SJSA1 (cell line): ENCODE results near the gene KAZN. TPM values are rescaled to one million over a fixed set of nuclear protein-coding genes. Genes with fewer than 3 reads are reported as not detected.

Experiments
- DNase-seq, 2 experiments: peaks; one replicate each; pipeline ENCODE4 v3.0.0-alpha.2; 2015 to 2020; ENCODE audit warnings: low spot score in 2 of 2, low read depth in 1 of 2
- H3K27ac ChIP-seq: fragments of 250-450 bp; sonication (Bioruptor Pico); 2 replicates; pipeline ENCODE4 v1.5.1; 2020; ENCODE audit warnings: mild to moderate bottlenecking, moderate library complexity
- H3K27me3 ChIP-seq: fragments of 250-450 bp; sonication (Bioruptor Pico); replicated peaks from 2 replicates; pipeline ENCODE4 v1.5.1; 2020; ENCODE audit warnings: mild to moderate bottlenecking, moderate library complexity
- H3K36me3 ChIP-seq: fragments of 250-450 bp; sonication (Bioruptor Pico); 2 replicates; pipeline ENCODE4 v1.5.1; 2020; ENCODE audit warnings: mild to moderate bottlenecking
- H3K4me1 ChIP-seq: fragments of 250-450 bp; sonication (Bioruptor Pico); replicated peaks from 2 replicates; pipeline ENCODE4 v1.6.1; 2021; ENCODE audit warnings: mild to moderate bottlenecking
- H3K4me3 ChIP-seq: fragments of 250-450 bp; sonication (Bioruptor Pico); 2 replicates; pipeline ENCODE4 v1.5.1; 2020; ENCODE audit warnings: mild to moderate bottlenecking
- H3K9me3 ChIP-seq: fragments of 250-450 bp; sonication (Bioruptor Pico); replicated peaks from 2 replicates; pipeline ENCODE4 v1.5.1; 2020; ENCODE audit warnings: mild to moderate bottlenecking
- total RNA-seq: library from RNA; depleted of rRNA; stranded (reverse); fragments of >200 nt; shearing (Covaris generic); gene quantifications from 2 replicates; pipeline ENCODE4 v1.2.3, GENCODE V29; 2014

KAZN gene
- total RNA-seq, 1 experiment from 2014 or later, result 4.2 TPM

- Histone ChIP-seq H3K9me3 (no peaks in the 10 kb centered on the region), H3K4me1 (peaks cover 29% of the 10 kb centered on the region), H3K4me3 (peak overlapping the region; percentile 88), H3K27ac (no peak overlapping the region), H3K36me3 (peaks cover 7% of the 10 kb centered on the region; the same call in 1 of the 2 replicates), H3K27me3 (no peaks in the 10 kb centered on the region)
- peak; percentile 86 to 89 for DNase-seq
Observed at GRCh38 chr1:15152318-15153183, 554.1 kb downstream of the KAZN start.

- Histone ChIP-seq H3K36me3 (peaks cover 7% of the 10 kb centered on the region; the same call in 1 of the 2 replicates), H3K9me3 (no peaks in the 10 kb centered on the region), H3K27me3 (no peaks in the 10 kb centered on the region), H3K4me3 (peak within 1 kb of the TSS; percentile 88), H3K4me1 (peaks cover 34% of the 10 kb centered on the region), H3K27ac (peak within 1 kb of the TSS; percentile 46)
- DNase-seq, result peak; percentile 79 to 81
Observed at GRCh38 chr1:15153184-15153841, 554.8 kb downstream of the KAZN start, which contains the start of gene TMEM51. Gene TMEM51, plus strand, starts transcription at chr1:15153747. Its CDS starts 61,341 bp downstream, at chr1:15215088.

DNA sequence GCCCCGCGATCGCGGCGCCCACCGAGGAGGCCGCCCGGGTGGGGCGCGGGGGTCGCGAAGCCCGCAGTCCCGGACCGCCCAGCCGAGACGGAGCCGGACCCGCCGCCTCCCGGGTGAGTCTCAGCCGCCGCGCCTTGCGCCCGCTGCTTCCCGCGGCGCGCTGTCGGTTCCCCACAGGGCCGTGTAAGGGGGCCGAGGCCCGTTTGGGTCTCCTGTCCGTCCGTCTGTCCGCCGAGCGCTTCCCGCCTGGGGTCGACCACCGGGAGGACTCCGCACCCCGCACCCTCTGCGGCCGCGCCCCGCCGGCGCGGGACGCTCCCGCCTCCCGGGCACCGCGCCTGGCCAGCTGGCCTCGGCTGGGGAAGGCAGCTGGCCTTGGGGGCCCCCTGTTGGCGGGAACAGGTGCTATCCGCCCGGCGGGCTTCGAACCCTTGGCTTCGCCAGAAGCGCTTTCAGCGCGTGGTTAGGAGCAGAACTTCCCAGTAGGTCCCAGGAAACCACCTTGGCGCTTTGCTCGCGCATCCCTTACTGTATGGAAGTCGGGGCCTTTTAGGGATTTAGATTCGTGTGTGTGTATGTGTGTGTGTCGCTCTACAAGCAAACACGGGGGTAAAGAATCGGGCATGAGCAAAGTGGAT lies 555.5 kb downstream of the KAZN start:
- peak; percentile 76 to 84 for DNase-seq
- Histone ChIP-seq H3K9me3 (no peaks in the 10 kb centered on the region), H3K4me3 (peak overlapping the region; percentile 88), H3K27ac (peak overlapping the region; percentile 46), H3K36me3 (peaks cover 7% of the 10 kb centered on the region; the same call in 1 of the 2 replicates), H3K4me1 (peaks cover 40% of the 10 kb centered on the region), H3K27me3 (no peaks in the 10 kb centered on the region)

GRCh38 chr1:15154480-15155036 lies 556.1 kb downstream of the KAZN start:
- Histone ChIP-seq H3K4me1 (peaks cover 44% of the 10 kb centered on the region), H3K27me3 (no peaks in the 10 kb centered on the region), H3K27ac (no peak overlapping the region), H3K36me3 (peaks cover 7% of the 10 kb centered on the region; the same call in 1 of the 2 replicates), H3K4me3 (peak overlapping the region; percentile 88), H3K9me3 (no peaks in the 10 kb centered on the region)
- peak in 1 of 2 experiments; percentile 60 for DNase-seq

DNA sequence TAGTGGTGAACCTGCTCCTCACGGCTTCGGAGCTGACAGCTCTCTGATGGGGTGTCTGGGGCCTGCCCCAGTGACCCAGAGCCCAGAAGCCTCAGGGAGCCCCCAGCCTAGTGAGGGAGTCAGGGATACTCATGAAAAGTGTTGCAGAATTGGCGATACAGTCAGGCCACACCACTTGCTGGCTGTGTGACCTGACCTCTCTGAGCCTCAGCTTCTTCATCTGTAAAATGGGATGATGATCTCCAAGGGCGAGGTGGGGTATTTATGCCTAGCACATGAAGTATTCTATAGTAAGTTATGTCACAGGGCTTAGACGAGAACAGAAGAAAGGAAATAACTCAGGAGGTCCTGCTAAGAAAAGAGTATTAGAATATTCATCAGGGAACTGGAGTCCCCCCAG lies 556.7 kb downstream of the KAZN start:
- peaks cover 7% of the 10 kb centered on the region; the same call in 1 of the 2 replicates for H3K36me3 ChIP-seq

DNA sequence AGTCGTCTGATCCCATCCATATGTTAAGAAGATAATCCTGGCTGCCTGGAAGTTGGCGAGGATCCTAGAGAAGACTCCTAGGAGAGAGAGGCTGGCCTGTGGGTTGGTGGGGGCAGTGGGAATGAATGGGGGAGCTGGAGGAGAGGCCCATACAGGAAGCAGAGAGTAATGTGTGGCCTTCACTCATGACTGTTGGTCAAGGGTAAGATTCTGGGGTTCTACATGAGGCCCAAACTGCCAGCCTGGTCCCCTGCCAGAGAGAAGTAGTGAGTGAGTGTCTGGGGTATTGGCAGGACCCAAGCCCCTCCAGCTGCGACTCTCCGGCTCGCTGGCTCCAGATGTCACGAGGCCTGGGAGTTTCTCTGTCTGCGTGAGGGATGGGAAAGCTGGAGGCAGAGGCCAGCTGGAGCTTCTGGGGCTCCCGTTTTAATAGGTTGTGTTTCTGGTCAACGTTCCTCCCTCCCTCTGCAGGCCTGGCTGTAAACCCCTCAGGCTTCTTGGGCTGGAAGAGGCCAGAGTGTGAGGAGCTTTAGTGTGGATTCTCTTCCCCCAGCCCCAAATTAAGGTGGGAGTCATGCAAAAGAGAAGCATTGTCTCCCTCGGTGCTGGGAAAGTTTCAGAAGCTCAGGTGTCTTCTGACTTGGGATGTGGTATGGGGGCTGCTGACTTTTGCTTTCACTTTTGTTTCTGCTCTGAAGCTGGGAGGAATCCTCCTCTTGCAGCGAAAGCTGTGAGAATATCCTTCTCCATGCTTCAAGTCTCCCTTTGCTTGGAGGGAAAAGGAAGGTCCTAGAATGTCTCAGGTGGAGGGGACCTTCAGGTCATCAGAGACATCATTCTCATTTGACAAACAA lies 557.6 kb downstream of the KAZN start:
- Histone ChIP-seq H3K4me1 (peaks cover 44% of the 10 kb centered on the region), H3K4me3 (no peak overlapping the region), H3K27ac (no peak overlapping the region), H3K27me3 (no peaks in the 10 kb centered on the region), H3K9me3 (no peaks in the 10 kb centered on the region), H3K36me3 (peaks cover 7% of the 10 kb centered on the region; the same call in 1 of the 2 replicates)
- DNase-seq, result no peak

More for the DNA sequence above, 556.7 kb downstream of the KAZN start:
- Histone ChIP-seq H3K27ac (no peak overlapping the region), H3K9me3 (no peaks in the 10 kb centered on the region), H3K4me1 (peaks cover 44% of the 10 kb centered on the region), H3K4me3 (no peak overlapping the region), H3K27me3 (no peaks in the 10 kb centered on the region)
- no peak for DNase-seq

DNA sequence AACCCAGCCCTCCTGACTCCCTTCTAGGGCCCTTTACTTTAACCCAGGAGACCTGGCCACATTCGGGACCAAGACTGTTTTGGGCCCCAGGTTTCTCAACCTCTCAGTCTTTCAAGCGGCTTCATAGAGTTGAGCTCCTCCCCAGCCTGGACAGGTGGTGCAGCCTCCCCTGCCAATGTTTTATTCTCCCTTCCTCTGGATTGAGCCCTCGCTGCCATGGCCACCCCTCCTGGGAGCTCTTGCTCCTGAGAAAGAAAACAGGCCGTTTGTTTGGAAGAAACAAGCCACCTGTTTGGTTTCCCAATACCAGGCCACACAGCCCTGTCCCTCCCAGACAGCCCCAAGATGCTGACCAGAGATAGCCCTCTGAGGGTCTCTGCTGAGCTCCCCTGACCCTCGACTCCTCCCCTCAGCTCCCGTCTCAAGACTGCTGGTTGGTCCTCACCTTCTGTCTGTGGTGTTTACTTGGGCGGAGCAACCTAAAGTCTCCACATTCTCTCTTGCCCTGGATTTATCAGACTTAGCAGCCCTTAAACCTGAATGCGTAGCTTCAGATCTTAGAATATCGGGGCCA lies 558.4 kb downstream of the KAZN start:
- Histone ChIP-seq H3K9me3 (no peaks in the 10 kb centered on the region), H3K36me3 (peaks cover 7% of the 10 kb centered on the region; the same call in 1 of the 2 replicates), H3K4me3 (no peak overlapping the region), H3K27ac (no peak overlapping the region), H3K4me1 (peaks cover 44% of the 10 kb centered on the region), H3K27me3 (no peaks in the 10 kb centered on the region)
- no peak for DNase-seq

- no peak for DNase-seq
- H3K4me3 ChIP-seq, result no peak overlapping the region
- peaks cover 7% of the 10 kb centered on the region; the same call in 1 of the 2 replicates for H3K36me3 ChIP-seq
- H3K27ac ChIP-seq, result no peak overlapping the region
- no peaks in the 10 kb centered on the region for H3K27me3 ChIP-seq
- H3K4me1 ChIP-seq, result peaks cover 41% of the 10 kb centered on the region
- H3K9me3 ChIP-seq, result no peaks in the 10 kb centered on the region
Observed at GRCh38 chr1:15157524-15158399, 559.3 kb downstream of the KAZN start.

DNA sequence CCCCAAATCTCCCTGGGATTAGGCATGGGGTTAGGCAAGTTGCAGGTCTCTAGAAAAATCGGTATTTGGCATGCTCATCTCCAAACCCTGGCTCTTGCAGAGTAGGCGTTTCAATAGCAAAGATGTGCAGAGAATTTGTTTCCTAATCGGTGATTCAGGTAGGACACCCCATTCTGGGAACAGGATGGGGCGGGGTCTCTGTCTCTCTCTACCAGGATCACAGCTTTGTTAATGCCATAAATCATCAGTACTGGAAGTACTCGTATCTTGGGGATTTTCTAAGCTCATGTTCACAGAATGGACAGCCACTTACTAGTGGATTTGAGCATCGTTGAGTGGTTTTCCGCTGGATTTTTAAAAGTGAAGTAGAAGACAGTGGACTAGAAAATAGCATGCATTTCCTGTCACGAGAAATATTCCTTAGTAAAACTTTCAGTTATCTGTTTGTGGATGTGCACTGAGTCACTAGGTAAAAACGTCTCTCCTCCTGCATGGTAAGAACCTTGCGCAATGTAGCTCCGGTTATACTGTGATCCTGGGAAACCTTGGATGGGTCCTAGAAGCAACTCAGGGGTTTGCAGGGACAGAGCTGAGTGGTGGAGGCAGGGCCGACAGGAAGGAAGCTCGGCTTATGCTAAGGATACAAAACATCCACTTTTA lies 560.2 kb downstream of the KAZN start:
- H3K27ac ChIP-seq, result peak overlapping the region; percentile 27; the same call in 1 of the 2 replicates
- H3K9me3 ChIP-seq, result no peaks in the 10 kb centered on the region
- H3K4me3 ChIP-seq, result no peak overlapping the region
- H3K27me3 ChIP-seq, result no peaks in the 10 kb centered on the region
- peaks cover 33% of the 10 kb centered on the region for H3K4me1 ChIP-seq
- no peak for DNase-seq
- peaks cover 6% of the 10 kb centered on the region; the same call in 1 of the 2 replicates for H3K36me3 ChIP-seq

GRCh38 chr1:15159166-15159555 lies 560.7 kb downstream of the KAZN start:
- Histone ChIP-seq H3K4me1 (peaks cover 30% of the 10 kb centered on the region), H3K27ac (peak overlapping the region; percentile 27; the same call in 1 of the 2 replicates), H3K9me3 (no peaks in the 10 kb centered on the region), H3K4me3 (no peak overlapping the region), H3K36me3 (peaks cover under 1% of the 10 kb centered on the region; the same call in 1 of the 2 replicates), H3K27me3 (no peaks in the 10 kb centered on the region)
- DNase-seq, result no peak

- Histone ChIP-seq H3K27me3 (no peaks in the 10 kb centered on the region), H3K9me3 (no peaks in the 10 kb centered on the region), H3K36me3 (no peaks in the 10 kb centered on the region), H3K4me1 (peaks cover 22% of the 10 kb centered on the region), H3K27ac (no peak overlapping the region), H3K4me3 (no peak overlapping the region)
- no peak for DNase-seq
Observed at GRCh38 chr1:15160626-15161025, 562.1 kb downstream of the KAZN start.
